Thoracic aorta (tissue), 2 donors: ENCODE results near the gene ZNF385D. TPM values are rescaled to one million over a fixed set of nuclear protein-coding genes. Genes with fewer than 3 reads are reported as not detected.

ENCODE experiments used
- ATAC-seq: fragments of 150-250 bp; one replicate; pipeline ENCODE4 v1.8.0; 2017; ENCODE audit warnings: low read depth; ENCODE audit not compliant: insufficient number of reproducible peaks, low FRiP score
- DNase-seq: peaks from one replicate; pipeline ENCODE4 v3.0.0-alpha.2; 2020; ENCODE audit warnings: low spot score
- H3K27ac ChIP-seq, 2 donors: fragments of 200-600 bp; sonication (generic); 1 replicate in 1 of 2; 2 replicates in 1 of 2; pipeline ENCODE4 v1.5.1; 2016; ENCODE audit warnings: mild to moderate bottlenecking in 2 of 2, moderate library complexity in 2 of 2
- H3K27me3 ChIP-seq: fragments of 200-600 bp; sonication (generic); replicated peaks from 2 replicates; pipeline ENCODE4 v1.6.0; 2016; ENCODE audit warnings: mild to moderate bottlenecking; ENCODE audit not compliant: insufficient read depth
- H3K36me3 ChIP-seq: fragments of 200-600 bp; sonication (generic); one replicate; pipeline ENCODE4 v1.5.1; 2016
- H3K4me1 ChIP-seq, 2 donors: fragments of 200-600 bp; sonication (generic); 1 replicate in 1 of 2; 2 replicates in 1 of 2; pipeline versions ENCODE4 v1.5.1 to v1.6.0; 2016; ENCODE audit warnings: low read depth in 2 of 2, mild to moderate bottlenecking in 1 of 2; ENCODE audit not compliant: control insufficient read depth in 1 of 2
- H3K4me3 ChIP-seq: fragments of 200-600 bp; sonication (generic); 2 replicates; pipeline ENCODE4 v1.5.1; 2016; ENCODE audit warnings: mild to moderate bottlenecking
- H3K9me3 ChIP-seq: fragments of 200-600 bp; sonication (generic); 2 replicates; pipeline ENCODE4 v1.5.1; 2016
- total RNA-seq, 2 donors: library from RNA; depleted of rRNA; stranded (reverse); fragments of >200 nt; gene quantifications; one replicate each; pipeline versions ENCODE4 v1.1.0 to v1.2.3, GENCODE V29; 2016
- TF ChIP-seq, protein P1 (sequence below): fragments of 200-600 bp; sonication (generic); IDR thresholded peaks from one replicate; pipeline ENCODE4 v1.5.1; 2019; ENCODE audit warnings: antibody characterized with exemption

Gene ZNF385D
- total RNA-seq, 2 donors from 2014 or later: 15.8 to 81.3 TPM

DNA sequence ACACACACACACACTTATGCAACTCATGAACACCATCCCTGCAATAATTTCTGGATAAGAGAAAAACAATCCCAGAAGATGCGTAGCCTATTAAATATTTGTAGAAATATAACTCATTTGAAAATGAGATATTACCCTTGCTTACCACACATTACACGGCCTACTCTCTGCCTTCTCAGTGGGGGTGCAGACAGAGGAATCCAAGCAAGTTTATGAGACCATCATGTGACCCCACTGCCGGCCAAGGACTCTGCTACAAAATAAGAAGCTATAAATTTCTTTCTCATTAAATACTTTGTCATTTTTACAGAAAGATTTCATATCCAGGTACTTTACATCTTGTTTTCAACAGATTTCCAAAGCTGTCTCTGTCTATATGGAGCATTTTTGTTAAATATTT is 286.3 kb downstream of the ZNF385D start:
- Histone ChIP-seq H3K36me3 (no peaks in the 10 kb centered on the region), H3K27ac (no peak overlapping the region), H3K9me3 (no peaks in the 10 kb centered on the region), H3K4me1 (no peaks in the 10 kb centered on the region), H3K4me3 (no peak overlapping the region), H3K27me3 (no peaks in the 10 kb centered on the region)
- TF ChIP-seq, protein P1, sequence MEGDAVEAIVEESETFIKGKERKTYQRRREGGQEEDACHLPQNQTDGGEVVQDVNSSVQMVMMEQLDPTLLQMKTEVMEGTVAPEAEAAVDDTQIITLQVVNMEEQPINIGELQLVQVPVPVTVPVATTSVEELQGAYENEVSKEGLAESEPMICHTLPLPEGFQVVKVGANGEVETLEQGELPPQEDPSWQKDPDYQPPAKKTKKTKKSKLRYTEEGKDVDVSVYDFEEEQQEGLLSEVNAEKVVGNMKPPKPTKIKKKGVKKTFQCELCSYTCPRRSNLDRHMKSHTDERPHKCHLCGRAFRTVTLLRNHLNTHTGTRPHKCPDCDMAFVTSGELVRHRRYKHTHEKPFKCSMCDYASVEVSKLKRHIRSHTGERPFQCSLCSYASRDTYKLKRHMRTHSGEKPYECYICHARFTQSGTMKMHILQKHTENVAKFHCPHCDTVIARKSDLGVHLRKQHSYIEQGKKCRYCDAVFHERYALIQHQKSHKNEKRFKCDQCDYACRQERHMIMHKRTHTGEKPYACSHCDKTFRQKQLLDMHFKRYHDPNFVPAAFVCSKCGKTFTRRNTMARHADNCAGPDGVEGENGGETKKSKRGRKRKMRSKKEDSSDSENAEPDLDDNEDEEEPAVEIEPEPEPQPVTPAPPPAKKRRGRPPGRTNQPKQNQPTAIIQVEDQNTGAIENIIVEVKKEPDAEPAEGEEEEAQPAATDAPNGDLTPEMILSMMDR: no peak
- DNase-seq (no peak), ATAC-seq (no peak)

DNA sequence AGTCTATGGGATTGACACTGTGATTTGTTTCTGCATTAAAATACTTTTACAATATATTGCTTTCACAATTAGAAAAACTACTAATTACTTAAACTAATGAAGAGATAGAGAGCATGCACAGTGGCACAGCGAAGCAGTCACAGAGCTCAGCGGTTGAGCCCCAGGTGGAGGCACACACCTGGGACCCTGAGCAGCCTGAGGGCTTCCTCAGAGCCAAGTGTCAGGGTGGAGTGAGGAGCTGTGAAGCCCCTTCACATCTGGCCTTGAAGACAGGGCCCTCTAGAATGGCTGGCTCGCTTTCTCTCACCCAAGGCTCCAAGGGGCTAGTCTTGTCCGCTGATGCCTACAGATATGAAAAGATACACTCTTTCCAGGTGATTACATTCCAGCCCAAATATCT is 287.7 kb downstream of the ZNF385D start:
- TF ChIP-seq, protein P1: no peak
- H3K27me3 ChIP-seq: no peaks in the 10 kb centered on the region
- no peaks in the 10 kb centered on the region for H3K9me3 ChIP-seq
- H3K4me3 ChIP-seq: no peak overlapping the region
- H3K36me3 ChIP-seq: no peaks in the 10 kb centered on the region
- H3K27ac ChIP-seq: no peak overlapping the region
- ATAC-seq (no peak), DNase-seq (no peak)
- no peaks in the 10 kb centered on the region for H3K4me1 ChIP-seq

DNA sequence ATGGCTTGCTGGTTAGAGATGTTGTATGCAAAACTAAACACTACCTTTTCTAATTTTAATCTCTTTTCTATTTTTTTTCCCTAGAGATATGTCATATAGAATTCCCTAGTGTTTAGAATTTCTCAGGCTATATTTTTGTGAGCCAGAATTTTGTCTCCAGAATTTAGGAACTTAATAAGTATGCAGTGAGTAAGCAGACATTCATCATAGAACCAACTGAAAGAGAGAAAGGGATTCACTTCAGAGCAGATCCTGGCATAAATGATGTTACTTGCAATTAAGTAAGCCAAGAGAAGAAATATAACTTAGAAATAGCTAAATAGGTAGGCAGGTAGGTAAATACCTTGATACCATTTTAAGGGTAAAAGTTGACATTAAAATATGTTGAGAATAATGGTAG is 288.9 kb downstream of the ZNF385D start:
- no peak overlapping the region for H3K4me3 ChIP-seq
- no peaks in the 10 kb centered on the region for H3K9me3 ChIP-seq
- DNase-seq (no peak), ATAC-seq (no peak)
- H3K27me3 ChIP-seq: no peaks in the 10 kb centered on the region
- H3K4me1 ChIP-seq: no peaks in the 10 kb centered on the region
- H3K36me3 ChIP-seq: no peaks in the 10 kb centered on the region
- TF ChIP-seq, protein P1: no peak
- H3K27ac ChIP-seq: no peak overlapping the region

DNA sequence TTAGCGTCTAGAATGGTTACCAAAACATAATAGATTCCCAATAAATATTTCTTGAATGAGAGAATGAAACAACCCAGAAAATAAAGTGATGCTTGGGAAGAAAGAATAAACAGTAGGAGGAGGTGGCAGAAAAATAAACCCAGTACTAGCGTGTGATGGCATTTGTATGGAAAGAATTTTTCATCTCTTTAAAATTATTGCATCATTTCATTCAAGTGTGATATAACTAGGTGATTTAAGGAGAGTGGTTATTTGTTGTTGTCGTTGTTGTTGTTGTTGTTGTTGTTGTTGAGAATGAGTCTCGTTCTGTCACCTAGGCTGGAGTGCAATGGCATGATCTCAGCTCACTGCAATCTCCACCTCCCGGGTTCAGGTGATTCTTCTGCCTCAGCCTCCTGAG is 293.9 kb downstream of the ZNF385D start:
- H3K9me3 ChIP-seq: no peaks in the 10 kb centered on the region
- H3K4me3 ChIP-seq: no peak overlapping the region
- H3K36me3 ChIP-seq: no peaks in the 10 kb centered on the region
- no peaks in the 10 kb centered on the region for H3K27me3 ChIP-seq
- TF ChIP-seq, protein P1: no peak
- no peaks in the 10 kb centered on the region for H3K4me1 ChIP-seq
- H3K27ac ChIP-seq: no peak overlapping the region
- ATAC-seq (no peak), DNase-seq (no peak)

DNA sequence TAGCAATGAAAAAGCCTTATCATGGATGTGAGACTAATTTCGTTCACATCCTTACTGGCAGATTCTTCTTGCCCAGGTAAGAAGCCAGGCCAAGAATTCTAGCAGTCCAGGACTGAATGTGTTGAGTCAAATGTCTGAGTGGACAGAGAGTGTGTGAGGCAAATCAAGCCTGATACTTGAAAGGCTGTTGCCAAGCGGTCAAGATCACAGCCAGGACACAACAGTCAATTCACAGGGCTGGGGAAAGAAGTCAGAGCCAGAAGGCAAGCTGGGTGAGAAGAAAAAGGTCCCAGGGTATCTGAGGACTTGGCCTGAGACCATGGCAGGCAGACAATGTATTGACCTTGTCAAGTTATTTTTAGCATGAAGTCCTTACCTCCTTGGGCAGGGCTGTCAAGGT is 301.3 kb downstream of the ZNF385D start:
- TF ChIP-seq, protein P1: no peak
- no peak for ATAC-seq

More for the DNA sequence above, 301.3 kb downstream of the ZNF385D start:
- Histone ChIP-seq H3K27me3 (no peaks in the 10 kb centered on the region), H3K4me3 (no peak overlapping the region), H3K9me3 (no peaks in the 10 kb centered on the region), H3K36me3 (no peaks in the 10 kb centered on the region), H3K27ac (peak overlapping the region in 1 of 2 donors; percentile 4), H3K4me1 (peaks cover 11 to 41% of the 10 kb centered on the region in 2 donors)
- DNase-seq: no peak
